ENCODE data around the gene TYW5.

Gene TYW5

GRCh38 chr2:199943373-199943772 lies 11.9 kb downstream of the TYW5 start:
- no peak for TF ChIP-seq CTCF (IDR thresholded peaks at IDR 0.05)
- TF ChIP-seq ZFX (IDR thresholded peaks at IDR 0.05; ENCODE audit: borderline replicate concordance): no peak
- H3K27ac ChIP-seq: no peak overlapping the region

- peak; percentile 51; the same call in 1 of the 2 replicates for TF ChIP-seq CTCF (IDR thresholded peaks at IDR 0.05)
- TF ChIP-seq ZFX (IDR thresholded peaks at IDR 0.05; ENCODE audit: borderline replicate concordance): no peak
- no peak overlapping the region for H3K27ac ChIP-seq
Observed at GRCh38 chr2:199940373-199940772, 14.9 kb downstream of the TYW5 start.

- TF ChIP-seq CTCF (IDR thresholded peaks at IDR 0.05) (no peak), ZFX (IDR thresholded peaks at IDR 0.05; ENCODE audit: borderline replicate concordance) (no peak)
Observed at GRCh38 chr2:199936554-199936953, 18.7 kb downstream of the TYW5 start.

GRCh38 chr2:199933466-199933865 lies 21.8 kb downstream of the TYW5 start:
- no peak for TF ChIP-seq CTCF (IDR thresholded peaks at IDR 0.05)
- no peak for TF ChIP-seq ZFX (IDR thresholded peaks at IDR 0.05; ENCODE audit: borderline replicate concordance)
- no peak overlapping the region for H3K27ac ChIP-seq

More at GRCh38 chr2:199936554-199936953, 18.7 kb downstream of the TYW5 start:
- no peak overlapping the region for H3K27ac ChIP-seq

DNA sequence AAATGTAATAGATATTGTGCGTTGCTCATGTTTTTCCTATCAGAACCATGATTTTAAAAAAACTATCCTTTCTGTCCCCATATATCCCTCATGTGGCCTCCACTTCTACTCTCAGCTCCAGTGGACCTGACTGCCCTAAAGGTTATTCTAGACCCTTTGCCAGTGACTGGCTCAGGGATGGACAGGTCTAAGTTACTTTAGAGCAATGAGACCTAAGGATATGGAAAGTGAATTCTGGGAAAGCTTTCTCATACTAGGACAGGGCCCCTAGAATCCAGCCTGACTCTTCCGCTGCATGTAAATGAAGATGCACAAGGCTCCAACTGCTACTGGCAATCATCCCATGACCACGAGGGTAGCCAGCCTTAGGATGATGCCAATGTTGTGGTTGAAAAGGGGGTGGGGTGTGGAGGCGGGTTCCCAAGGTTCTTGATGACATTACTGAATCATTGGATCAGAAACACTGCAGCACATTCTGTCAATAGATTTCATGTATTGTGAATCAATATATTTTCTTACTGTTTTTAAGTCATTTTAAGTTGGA lies 22.9 kb downstream of the TYW5 start:
- no peak overlapping the region for H3K27ac ChIP-seq
- TF ChIP-seq ZFX (IDR thresholded peaks at IDR 0.05; ENCODE audit: borderline replicate concordance) (no peak), CTCF (IDR thresholded peaks at IDR 0.05) (no peak)

DNA sequence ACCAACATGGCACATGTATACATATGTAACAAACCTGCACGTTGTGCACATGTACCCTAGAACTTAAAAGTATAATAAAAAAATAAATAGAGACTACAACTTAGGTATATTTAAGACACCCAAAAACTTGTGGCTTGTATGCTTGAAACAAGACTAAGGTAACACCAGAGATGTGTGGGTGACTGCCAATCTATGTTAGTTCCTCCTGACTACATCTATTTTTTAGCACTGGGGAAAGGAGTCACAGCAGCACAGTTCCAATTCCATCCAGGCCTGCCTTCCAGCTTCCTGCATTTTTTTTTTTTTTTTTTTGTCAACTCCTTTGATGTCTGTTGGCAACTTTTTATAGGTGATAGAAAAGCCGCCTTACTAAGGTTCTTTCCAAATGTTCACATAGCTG lies 26.0 kb downstream of the TYW5 start:
- TF ChIP-seq ZFX (IDR thresholded peaks at IDR 0.05; ENCODE audit: borderline replicate concordance) (no peak), CTCF (IDR thresholded peaks at IDR 0.05) (no peak)
- no peak overlapping the region for H3K27ac ChIP-seq

GRCh38 chr2:199928626-199929025 lies 26.7 kb downstream of the TYW5 start:
- TF ChIP-seq CTCF (IDR thresholded peaks at IDR 0.05) (no peak), ZFX (IDR thresholded peaks at IDR 0.05; ENCODE audit: borderline replicate concordance) (no peak)
- no peak overlapping the region for H3K27ac ChIP-seq
